HG03108 (cell line): ENCODE results near the gene TIMM44.
"Not testable (repeated sequence)": the region's sequence is repeated elsewhere in the genome, so short reads cannot be mapped to it uniquely, and the experiment has no call there.

Experiments
- ATAC-seq: cut with Tn5 transposase; IDR thresholded peaks from one replicate; pipeline ENCODE4 v1.9.1; 2021; ENCODE audit warnings: moderate library complexity; ENCODE audit not compliant: unreplicated experiment

Gene TIMM44

DNA sequence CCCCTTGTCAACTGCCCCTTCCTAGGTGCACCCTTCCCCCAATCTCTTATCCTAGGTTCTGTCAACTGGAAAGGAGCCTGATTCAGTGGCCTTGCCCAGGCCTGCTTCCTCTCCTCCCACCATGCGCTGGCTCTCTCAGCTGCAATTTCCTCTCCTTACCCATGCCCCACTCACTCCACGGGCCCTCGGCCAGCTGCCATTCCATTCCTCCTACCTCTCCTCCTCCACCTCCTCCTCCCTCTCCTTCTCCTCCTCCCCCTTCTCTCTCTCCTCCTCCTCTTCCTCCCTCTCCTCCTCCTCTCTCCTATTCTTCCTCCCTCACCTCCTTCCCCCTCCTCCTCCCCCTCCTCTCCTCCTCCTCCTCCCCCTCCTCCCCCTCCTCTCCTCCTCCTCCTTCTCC lies 9.6 kb upstream of the TIMM44 start:
- no peak for ATAC-seq

DNA sequence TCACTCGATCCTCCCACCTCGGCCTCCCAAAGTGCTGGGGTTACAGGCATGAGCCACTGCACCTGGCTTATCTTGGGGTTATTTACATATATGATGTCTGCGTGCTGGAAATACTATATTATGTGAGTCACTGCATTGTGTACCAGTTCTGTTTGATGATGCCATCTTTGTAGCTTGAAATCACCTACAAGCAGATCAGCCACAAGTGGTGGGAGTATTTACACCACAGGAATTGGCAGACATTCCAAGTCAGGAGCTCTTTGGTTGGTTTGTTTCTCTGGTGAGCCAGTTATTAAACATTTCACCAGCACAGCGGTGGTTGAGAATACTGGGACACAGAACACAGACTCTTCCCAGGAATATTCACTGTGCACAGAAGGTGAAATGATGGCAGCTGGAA lies 4.5 kb upstream of the TIMM44 start:
- ATAC-seq, result no peak

DNA sequence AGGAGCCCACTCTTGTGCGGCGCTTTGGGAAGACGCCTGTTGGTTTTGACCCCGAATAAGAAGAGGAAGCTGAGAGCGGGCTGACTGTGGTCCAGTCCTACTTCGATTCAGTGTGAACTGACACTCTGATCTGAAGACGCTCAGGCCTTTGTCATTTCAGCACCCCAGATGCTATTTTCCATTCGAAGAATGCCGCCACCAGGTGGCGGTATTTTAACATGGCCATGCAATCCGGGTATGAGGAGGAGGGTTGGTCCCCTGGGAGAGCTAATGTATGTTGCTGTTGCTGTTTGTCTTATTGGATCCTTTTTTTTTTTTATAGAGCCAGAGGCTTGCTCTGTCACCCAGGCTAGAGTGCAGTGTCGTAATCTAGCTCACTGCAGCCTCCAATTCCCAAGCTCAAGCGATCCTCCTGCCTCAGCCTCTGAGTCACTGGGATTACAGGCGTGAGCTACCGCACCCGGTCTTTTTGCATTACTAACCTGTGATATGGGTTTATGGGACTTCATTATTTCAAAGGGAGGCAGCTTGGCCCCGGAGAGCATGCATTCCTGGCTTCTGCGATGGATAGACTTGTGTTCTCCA lies 803 bp upstream of the TIMM44 start:
- no peak for ATAC-seq

DNA sequence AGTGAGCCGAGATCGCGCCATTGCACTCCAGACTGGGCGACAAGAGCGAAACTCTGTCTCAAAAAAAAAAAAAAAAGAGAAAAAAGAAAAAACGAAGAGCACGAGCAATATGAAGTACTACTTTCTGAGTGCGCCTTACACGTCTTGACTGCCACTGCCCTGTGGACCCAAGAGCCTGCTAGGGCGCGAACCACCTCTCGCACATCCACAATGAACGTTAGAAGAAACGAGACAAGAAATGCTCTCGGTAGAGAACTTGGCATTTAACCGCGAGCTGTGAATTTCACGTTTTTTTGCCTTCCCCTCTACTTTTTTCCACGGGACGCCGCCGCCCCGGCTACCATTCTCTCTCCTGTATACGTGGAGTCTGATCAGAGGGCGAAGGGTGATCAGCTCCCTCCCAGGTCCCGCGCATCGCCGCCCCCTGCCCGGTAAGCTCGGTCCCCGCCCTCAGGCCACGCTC lies 454 bp downstream of the TIMM44 start:
- no peak for ATAC-seq

GRCh38 chr19:7941895-7942596 lies 1.4 kb downstream of the TIMM44 start:
- no peak for ATAC-seq

DNA sequence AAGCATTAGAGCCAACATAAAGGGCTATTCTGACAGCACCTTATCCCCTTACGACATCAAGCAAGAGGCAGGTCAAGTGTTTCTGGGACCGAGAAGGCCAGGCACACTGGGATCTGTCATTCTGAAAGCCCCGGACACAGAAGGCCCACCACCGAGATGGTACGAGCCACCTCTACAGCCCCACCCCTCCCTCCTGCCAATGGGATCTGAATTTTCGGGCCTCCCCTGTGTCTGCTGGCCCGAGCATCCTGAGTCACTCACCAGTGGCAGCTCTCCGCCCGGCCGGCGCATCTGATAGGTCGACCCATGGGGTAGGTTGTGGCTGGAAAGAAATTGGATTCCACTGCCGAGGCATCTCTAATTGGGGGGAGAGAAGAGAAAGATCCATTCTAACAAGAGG lies 2.6 kb downstream of the TIMM44 start:
- ATAC-seq, result no peak

- no peak for ATAC-seq
These were observed 8.7 kb downstream of the TIMM44 start for GRCh38 chr19:7934766-7935165.

- ATAC-seq, result no peak
These were observed 9.4 kb downstream of the TIMM44 start for GRCh38 chr19:7933828-7934725.

DNA sequence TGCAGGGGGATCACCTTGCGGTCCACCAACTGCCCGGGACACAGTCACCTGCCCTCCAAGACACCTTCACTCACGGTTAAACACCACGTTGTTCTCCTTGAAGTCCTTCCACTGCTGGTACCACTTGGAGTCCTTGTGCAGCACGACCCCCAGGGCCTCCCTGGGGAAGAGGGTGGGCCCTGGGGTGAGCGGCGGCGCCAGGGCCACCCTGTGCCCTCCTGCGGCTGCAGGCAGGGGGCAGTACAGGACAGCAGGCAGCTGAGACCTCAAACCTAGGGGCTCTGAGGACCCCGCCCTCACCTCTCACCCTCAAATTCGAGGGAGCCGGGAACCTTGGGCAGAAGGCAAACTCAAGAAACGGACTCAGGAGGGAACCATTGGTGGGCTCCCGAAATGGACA lies 10.1 kb downstream of the TIMM44 start:
- no peak for ATAC-seq

- ATAC-seq, result no peak
These were observed 10.6 kb downstream of the TIMM44 start for GRCh38 chr19:7932930-7933300.

- ATAC-seq, result no peak
These were observed 11.1 kb downstream of the TIMM44 start for GRCh38 chr19:7932276-7932929.

DNA sequence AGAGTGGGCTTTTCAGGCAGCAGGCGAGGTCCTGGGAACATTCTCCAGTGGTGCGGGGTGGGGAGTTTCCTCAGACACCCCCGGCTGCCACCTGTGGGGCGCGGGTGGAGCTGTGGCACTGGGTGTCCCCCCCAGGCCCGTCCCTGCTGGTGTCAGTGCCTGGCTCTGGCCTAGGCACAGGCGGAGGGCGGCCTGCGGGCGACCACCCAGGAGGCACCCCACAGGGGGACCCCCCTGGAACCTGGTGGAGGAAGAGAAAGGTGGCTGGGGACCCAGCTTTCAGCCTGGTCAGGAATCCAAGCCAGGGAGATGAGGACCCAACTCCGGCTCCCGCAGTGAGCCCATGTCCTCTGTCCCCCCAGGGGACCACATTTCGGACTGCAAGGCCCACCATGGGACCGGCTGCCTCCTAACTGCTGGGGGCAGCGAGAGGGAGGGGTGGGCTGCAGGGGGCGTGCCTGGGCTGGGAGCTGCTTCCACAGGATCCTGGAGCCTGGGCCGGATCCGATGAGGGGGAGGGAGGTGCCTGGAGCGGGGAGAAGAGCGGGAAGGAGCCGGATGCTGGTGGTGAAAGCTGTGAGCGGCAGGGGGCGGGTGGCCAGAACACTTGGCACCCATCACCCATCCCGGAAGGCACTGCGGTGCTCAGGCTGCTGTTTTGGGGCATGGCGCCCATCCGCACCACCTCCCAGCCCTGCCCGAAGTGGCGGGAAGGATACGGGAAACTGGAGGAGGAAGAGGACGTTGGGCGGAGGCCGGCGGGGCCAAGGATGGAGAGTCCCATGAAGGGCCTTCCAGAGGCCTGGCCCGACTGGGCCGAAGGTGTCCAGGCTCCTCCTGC lies 12.0 kb downstream of the TIMM44 start:
- ATAC-seq, result no peak

DNA sequence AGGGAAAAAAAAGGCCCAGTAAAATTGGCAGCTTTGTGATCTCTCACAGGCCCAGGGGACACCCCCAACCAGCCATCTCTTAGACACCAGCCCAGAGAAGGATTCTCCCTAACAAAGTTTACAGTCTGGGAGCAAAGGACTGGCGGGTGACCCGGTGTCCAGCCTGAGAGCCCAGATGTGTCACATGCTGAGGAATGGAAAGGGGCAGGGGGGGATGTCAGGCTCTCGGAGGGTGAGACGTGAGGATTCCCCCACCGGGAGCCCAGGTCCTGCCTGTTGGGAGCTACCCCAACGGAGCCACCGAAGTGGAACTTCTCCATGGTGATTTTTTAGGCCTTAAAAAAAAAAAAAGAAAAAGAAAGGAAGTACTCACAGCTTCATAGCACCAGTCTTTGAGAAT lies 12.7 kb downstream of the TIMM44 start:
- no peak for ATAC-seq

- not testable (repeated sequence) for ATAC-seq
These were observed 13.4 kb downstream of the TIMM44 start for GRCh38 chr19:7930030-7930429.

DNA sequence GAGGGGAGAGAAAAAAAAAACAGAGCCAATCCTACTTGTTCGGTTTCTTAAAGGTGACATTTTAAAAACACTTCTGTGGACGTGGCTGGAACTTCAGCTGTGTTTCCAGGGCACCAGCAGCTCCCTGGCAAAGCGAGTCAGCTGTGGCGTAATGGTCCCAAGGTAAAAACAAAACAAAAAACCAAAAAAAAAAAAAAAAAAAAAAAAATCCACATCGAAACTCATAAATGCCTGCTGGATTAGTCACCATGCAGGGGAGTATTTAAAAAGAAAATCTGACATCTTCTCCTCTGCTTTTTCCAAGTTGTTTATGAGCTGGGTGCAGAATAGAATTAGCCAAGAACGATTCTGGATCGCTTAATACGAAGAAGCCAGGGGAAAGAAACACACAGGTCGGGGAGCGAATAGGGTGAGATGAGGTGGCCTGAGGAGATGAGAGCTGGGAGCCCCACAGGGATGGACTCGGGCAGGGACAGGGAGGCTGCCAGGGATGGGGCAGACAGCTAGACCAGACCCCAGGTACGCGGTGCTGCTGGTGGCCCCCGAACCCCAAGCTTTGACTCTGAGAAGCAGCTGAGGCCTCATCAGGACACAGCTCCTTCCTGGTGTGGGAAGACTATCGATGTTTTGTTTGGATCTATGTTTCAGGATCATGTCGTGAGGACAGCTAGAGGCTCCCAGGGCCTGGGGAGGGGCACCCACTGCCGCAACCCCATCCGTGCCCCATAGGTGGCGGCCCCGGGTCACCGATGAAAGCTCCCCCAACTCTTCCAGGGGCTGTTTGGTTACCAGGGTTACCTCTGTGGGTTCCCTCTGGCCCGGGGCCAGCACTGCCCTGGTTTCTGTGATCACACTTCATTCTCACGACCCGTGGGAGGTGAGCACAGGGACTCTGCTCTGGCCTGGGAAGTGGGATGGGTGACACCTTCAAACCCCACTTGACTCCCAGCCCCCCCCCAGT lies 14.4 kb downstream of the TIMM44 start:
- ATAC-seq, result no peak

GRCh38 chr19:7928334-7928706 lies 15.1 kb downstream of the TIMM44 start:
- no peak for ATAC-seq

GRCh38 chr19:7927605-7928333 lies 15.7 kb downstream of the TIMM44 start:
- no peak for ATAC-seq

GRCh38 chr19:7926727-7927604 lies 16.5 kb downstream of the TIMM44 start:
- ATAC-seq, result no peak
